ENCODE measurements around the gene CASP9.
"Not testable (repeated sequence)": the region's sequence is repeated elsewhere in the genome, so short reads cannot be mapped to it uniquely, and the experiment has no call there.

The CASP9 gene

DNA sequence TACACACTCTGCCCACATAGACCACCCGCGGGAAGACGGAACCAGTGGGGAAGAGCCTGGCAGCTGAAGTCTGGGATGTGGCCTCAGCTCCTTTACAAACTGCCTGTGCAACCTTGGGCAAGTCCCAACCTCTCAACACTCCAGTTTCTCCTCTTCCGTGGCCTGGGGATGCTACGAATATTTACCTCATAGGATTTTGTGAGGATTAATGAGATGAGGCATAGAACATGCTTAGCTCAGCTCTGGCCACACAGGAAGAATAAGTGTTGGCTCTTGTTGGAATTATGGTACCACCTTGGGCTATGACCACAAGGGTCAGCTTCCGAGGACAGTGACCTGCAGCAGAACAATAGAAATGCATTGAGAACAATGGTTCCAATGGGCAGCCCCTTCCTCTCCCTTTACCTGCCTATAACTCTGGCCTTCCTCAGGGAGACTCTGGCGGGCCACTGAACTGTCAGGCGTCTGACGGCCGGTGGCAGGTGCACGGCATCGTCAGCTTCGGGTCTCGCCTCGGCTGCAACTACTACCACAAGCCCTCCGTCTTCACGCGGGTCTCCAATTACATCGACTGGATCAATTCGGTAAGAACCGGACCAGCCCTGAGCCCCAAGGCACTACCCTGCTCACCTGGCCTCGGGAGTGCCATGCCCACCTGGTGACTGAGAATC lies 56.9 kb downstream of the CASP9 start:
- not testable (repeated sequence) for DNase-seq

DNA sequence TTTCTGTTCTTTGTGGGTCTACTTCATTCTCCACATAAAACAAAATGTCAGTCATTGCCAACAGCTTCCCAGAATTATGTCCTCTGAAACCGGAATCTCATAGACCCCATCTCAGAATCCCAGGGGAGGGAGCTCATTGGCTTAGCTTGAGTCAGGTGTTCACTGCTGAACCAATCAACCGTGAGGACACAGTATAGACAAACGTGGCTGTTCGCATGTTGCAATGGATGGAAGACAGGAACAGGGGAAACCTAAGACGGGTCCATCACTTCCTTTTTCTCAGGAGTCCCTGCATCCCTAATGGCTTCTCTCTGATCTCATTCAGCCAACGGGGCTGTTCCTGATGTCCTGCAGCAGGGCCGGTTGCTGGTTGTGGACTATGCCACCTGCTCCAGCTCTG lies 58.3 kb downstream of the CASP9 start:
- no peak for DNase-seq

DNA sequence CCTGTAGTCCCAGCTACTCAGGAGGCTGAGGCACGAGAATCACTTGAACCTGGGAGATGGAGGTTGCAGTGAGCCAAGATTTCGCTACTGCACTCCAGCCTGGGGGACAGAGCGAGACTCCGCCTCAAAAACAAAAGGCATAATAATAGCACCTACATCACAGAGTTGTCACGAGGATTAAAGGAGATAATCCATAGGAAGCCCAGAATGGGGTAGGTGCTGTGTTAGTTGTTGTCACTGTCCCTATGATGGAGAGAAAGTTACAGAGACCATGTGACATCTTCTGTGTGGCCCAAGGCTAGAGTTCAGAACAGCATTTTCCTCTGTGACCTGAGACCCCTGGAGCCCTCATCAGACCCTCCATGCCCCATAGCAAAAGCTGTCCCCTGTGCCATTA lies 60.1 kb downstream of the CASP9 start:
- not testable (repeated sequence) for DNase-seq

DNA sequence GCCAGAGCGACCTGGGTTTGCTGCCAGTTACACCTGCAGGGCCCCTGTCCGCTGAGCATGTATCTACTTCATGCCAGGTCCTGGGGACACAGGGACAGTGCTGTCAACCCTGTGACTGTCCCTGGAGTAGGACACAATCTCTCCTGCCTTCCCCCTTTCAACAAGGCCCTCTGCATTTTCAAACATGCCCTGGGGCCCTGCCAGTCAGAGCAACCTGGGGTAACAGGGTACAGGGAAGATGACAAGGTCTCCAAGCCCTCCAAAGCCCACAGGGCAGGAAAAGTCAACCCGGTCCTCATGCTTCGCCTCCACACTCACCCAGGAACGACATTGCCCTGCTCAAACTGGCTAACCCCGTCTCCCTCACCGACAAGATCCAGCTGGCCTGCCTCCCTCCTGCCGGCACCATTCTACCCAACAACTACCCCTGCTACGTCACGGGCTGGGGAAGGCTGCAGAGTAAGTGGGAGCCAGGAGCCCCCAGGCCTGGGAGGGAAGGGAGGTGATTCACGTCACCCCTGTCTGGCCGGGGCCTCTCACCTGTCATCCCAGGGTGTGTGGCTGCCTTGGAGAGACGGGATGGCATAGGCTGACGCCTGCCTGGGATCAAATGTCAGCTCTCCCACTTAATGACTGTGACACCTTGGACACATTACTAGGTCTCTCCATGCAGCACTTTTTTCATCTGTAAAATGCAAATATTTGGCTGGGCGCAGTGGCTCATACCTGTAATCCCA lies 60.8 kb downstream of the CASP9 start:
- peak in 1 of 2 experiments; percentile 59 for DNase-seq

DNA sequence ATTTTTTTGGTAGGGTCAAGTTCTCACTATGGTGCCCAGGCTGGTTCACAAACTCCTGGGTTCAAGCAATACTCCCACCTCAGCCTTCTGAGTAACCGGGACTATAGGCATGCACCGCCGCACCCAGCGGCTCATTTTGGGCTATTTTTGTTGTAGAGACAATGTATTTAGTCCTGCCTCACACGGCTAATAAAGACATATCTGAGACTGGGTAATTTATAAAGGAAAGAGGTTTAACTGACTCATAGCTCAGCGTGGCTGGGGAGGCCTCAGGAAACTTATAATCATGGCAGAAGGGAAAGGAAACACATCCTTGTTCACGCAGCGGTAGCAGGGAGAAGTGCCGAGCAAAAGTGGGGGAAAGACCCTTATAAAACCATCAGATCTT lies 63.3 kb downstream of the CASP9 start:
- DNase-seq: no peak

DNA sequence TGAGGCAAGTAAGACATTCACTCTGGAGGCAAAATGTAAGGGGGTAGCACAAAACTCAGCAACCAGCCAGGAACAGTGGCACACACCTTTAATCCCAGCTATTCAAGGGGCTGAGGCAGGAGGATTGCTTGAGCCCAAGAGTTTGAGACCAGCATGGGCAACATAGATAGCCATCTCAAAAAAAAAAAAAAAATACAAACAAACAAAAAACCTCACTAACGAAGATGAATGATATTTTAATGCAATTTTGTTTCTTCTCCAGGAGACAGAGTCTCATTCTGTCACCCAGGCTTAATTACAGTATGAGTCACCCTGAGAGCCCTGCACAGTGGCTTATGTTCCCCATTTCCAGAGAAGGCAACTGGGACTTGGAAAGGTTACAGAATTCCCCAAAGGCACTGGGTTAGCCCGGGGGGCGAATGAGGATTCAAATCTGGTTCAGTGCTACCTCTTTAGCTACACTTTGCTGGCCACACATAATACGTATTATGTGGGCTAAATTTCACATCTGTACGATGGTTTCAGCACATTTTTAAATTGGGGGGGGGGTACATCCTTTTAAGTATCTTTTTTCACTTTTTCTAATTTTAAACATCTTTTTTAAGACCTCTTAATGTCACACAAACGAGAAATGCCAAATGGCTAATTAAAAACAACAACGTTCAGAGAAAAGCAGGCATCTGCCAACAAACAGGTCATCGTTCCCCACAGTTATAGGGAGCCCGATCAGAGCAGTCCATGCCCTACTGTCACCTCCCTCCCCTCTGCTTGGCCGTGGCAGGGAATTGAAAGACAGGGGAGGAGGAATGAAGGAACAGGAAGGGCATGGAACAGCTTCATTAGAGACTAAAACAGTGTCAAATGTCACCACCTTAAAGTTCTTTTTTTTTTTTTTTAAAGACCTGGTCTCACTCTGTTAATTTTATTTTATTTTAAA lies 64.0 kb downstream of the CASP9 start:
- no peak for DNase-seq

DNA sequence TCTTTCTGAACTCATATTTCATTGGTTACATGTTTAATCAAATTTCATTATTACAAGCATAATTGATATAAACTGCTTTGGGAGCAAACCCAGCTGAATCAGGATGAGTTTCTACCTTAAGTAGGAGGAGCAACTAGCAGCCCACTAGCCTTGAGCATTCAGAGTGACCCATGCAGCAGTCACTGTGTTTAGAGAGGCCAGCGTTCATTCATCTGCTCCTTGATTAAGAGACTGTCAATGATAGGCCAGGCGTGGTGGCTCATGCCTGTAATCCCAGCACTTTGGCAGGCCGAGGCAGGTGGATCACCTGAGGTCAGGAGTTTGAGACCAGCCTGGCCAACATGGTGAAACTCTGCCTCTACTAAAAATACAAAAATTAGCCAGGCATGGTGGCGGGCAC lies 65.6 kb downstream of the CASP9 start:
- not testable (repeated sequence) for DNase-seq

DNA sequence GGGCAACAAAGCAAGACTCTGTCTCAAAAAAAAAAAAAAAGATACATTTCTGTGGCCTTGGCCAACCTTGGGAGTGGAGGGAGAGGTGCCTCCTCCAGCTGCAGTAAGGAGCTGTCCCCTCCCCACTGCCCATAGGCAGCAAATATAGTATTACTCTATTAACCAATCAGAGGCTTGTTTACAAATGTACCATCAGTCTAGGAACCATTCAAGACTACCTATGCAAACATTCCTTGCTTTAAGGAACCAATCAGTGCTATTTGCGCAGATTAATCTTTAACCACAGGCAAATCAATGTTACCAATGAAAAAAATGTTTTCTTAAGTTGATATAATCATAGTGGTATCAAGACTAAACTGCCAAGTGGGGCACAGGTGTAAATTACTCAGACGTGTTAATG lies 66.4 kb downstream of the CASP9 start:
- no peak for DNase-seq

DNA sequence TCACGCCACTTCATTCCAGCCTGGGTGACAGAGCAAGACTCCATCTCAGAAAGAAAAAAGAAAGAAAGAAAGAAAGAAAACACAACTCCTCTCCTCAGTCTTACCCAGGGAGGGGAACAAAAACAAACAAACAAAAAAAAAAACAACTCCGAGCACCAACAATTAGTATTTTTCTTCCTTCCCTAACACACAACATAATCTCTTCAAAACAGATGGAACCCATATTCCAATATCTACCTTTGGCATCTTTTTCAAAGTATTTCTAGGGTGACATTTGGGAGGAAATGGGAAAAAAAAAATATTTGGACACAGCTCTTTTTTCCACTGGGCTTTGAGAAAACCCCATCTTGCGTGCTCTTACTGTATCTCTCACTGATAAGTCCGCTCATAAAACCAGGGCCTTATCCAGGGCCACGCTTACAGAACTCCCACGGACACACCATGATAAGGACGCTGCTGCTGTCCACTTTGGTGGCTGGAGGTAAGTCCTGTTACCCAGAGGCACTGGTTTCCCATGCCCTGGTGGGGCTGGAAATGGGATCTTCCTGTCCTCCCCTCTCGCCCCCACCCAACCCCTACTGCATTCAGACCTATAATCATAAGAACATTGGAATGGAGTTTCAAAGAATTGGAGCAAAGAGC lies 67.6 kb downstream of the CASP9 start, which contains the start of gene CELA2A:
Gene CELA2A, plus strand, starts transcription at position 420 of the 642 bp plus-strand sequence. Its CDS starts 22 bp downstream, at position 442.
- no peak for DNase-seq

DNA sequence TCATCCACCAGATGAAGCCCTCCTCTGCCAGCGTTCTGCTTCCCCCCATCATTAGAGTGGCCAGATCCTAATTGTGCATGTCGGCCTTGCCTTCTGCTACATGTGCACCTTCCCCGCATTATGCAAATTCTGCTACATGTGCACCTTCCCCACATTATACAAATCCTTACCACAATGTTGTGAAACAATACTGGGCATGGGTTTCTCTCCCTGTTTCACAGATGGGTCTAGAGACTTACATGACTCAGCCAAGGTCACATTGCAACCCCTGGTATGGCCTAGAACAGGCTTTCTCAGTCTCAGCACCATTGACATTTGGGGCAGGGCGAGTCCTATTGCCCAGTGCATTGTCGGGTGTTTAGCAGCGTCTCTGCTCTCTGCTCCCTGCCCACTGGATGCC lies 68.5 kb downstream of the CASP9 start:
- DNase-seq: peak; percentile 91

DNA sequence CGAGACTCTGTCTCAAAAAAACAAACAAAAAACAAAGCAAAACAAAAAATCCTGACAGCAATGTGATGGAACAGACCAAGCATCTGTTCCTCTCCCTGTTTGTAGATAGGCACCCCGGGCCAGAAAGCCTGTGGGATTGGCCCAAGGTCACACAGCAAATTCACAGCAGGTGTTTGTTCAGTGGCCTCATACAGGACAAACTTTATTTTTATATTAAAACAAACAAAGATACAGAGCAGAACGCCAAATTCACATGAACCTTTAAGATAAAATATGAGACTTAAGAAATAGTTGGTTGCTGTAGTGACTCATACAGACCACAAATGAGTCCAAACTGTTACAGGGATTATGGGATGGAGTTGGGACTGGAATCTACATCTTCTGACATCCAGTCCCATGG lies 69.8 kb downstream of the CASP9 start:
- DNase-seq: no peak

DNA sequence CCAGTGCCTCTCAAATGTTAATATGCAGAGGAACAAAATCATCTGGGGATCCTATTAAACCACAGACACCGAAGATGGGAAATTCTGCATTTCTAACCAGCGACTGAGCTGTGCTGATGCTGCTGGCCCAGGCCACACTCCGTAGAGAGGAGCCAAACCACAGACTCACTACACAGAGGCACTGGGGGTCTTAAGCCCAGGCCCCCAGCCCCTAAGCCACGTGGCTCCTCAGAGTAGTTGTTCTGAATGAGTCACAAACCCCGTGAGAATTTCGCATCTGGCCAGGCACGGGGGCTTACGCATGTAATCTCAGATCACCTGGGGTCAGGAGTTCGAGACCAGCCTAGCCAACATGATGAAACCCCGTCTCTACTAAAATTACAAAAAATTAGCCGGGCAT lies 70.3 kb downstream of the CASP9 start:
- DNase-seq: no peak

DNA sequence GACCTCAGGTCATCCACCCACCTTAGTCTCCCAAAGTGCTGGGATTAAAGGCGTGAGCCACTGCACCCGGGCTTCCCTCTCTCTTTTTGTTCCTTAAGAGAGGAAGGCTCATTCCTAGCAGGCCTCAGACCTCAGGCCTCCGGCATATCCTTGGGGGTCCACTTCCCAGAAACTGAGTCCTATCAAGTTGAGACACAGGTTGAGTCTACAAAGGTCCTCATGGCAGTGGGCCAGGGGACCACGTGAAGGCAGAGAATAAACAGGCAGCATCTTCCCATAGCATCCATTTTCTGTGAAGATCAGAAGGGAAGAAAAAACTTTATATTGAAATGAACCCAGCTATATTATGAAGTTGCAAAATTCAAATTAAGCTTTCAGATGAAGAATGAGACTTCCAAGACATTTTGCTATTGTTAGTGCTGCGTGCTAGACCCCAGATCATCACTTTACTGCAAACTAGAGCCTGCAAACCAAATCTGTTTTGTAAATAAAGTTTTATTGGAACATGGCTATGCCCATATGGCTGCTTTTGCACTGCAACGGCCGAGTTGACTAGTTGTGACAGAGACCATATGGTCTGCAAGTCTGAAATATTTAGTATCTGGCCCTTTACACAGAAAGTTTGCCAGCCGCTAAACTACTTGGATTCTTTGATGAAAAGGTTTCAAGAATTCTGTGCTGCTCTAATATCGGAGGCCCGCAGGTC lies 71.0 kb downstream of the CASP9 start:
- DNase-seq: no peak

DNA sequence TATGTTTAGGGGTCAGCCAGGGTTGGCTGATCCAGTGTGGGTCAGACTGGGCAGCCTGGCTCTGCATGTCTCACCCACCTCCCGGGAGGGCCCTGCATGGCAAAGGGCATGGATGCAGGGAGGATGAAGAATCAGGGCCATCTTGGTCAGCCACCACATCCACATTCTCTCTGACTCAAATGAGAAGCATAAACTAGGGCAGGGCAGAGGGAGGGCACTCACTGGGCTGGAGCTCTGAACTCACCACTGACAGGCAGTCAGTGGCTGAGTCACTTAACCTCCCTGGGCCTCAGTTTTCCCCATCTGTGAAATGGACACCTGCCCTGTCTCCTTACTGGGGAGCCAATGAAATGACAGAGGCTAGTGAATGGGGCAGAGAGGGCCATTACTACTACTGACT lies 71.8 kb downstream of the CASP9 start:
- DNase-seq: no peak

DNA sequence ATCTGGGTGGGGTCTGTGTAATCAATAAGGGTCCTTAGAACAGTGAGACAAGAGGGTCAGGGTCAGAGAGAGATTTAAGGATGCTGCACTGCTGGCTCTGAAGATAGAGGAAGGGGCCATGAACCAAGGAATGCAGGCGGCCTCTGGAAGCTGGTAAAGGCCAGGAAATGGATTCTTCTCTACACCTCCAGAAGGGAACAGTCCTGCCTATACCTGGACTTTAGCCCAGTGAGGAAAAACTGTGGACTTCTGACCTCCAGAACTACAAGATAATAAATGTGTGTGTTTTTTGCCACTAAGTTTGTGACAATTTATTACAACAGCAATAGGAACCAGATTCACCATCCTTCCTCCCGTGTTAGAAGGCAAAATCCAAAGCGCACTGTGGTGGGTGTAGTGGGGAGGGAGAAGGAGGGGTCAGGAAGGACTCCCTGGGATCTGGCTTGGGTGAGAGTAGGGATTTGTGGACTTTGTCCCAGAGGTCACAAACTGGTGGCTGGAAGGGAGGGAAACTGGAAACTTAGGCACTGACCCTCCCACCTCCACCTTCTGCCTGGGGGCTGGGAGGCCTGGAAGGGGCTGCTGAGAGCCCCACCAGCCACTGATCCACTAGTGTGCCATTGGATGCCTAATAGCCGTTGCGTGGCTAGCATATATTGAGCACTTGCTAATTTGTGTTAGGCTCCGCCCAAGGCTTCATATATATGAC lies 72.8 kb downstream of the CASP9 start:
- no peak for DNase-seq

DNA sequence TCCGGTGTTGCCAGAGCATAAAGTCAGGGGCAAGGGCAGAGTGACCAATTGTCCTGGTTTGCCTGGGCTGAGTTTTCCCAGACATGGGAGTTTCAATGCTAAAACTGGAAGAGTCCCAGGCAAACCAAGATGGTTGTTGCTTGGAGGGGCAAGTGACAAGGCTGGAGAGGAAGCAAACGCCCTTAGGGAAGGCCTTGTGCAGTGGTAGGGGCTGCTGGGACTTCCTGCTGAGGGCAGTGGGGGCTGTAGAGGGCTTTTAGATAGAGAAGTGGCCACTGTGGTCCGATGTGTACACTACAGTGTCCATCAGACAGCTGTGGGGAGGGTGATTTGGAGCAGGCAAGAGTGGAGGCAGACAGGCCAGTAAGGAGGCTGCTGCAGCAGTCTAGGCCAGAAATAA lies 74.4 kb downstream of the CASP9 start:
- no peak for DNase-seq

DNA sequence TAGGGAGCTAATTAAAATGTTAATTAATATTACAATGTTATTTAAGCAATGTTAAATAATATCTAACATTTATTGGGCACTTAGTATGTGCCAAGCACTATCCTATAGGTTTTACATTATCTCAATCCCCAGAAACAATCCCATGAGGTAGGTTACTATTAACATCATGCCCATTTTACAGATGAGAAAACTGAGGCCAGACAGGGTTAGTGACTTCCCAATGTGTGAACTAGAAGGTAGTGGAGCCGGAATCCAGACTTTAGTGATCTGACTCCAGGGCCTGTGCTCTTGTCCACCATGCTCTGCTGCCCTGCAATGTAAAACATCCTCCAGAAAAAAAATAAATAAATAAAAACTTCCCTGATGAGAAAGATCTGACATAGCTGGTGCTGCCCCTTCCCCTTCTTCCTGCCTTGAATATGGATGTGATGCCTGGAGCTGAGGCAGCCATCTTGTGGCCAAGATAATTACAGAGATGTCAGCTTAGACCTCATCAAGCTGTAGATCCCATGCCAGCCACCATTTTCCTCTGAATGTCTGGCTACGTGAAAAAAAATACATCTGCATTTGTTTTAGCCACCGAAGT lies 75.0 kb downstream of the CASP9 start:
- no peak for DNase-seq

DNA sequence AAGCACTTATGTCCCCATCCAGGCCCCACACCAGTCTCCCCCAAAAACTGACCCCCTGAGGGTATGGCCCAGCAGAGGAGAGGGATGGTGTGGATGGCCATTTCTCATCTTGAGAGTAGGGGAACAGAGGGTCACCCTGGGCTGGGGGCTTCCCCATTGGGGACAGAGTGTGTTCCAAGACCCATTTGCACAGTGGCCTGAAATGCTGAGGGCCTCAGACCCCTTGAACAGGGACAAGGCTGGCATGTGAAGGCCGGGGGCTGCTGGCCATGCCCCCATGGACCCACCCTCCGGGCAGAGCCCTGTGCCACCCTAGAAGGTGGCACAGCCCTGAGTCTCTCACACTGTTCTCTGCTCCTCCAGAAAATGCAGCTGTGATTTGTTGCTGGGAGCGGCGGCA lies 77.8 kb downstream of the CASP9 start:
- DNase-seq: no peak

DNA sequence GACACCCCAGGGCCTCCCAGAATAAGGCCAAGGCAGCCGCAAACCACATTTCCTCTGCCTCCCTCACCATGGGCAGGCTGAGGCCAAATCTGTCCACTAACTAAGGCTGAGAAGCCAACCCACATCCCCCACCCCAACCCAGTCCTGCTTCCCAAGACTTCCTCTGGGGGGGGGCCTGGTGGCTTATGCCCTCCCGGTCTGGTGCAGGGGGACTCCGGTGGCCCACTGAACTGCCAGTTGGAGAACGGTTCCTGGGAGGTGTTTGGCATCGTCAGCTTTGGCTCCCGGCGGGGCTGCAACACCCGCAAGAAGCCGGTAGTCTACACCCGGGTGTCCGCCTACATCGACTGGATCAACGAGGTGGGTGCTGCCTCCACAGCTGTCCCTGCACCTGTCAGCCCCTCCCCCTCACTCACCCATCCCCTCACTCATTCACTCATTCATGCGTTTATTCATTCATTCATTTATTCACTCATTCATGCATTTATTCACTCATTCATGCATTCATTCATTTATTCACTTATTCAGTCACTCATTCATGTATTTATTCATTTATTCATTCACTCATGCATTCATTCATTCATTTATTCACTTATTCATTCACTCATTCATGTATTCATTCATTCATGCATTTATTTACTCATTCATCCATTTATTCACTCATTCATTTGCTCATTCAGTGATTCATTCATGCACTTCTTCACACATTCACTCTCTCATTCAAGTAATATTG lies 78.5 kb downstream of the CASP9 start:
- no peak for DNase-seq

All from NCI-H526 (cell line).